Stimulated activated naive CD4-positive, alpha-beta T cell (primary cell): ENCODE results near the gene DIP2B.

Experiments used
- DNase-seq, 6 experiments: peaks; one replicate each; lab custom pipeline; 2025; lab: John Stamatoyannopoulos, UW

The DIP2B gene

GRCh38 chr12:50574601-50575348, 70.0 kb downstream of the DIP2B start:
- no peak for DNase-seq

- DNase-seq = no peak
Observed at GRCh38 chr12:50579757-50580267, 75.0 kb downstream of the DIP2B start.

DNA sequence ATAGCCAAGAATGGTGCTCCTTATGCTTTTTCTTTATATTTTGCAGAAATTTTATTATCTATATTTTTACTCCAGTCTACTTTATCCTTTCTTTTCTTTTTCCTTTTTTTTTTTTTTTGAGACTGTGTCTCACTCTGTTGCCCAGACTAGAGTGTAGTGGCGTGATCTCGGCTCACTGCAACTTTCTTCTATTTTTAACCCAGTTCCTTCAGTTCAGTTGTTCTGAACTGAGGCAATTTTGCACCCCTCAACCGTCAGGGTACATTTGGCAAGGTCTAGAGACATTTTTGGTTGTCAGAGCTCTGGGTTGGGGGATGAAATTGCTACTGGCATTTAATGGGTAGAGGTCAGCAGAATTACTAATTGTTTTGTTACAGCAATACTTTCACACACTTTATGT, 75.7 kb downstream of the DIP2B start:
- no peak for DNase-seq

DNA sequence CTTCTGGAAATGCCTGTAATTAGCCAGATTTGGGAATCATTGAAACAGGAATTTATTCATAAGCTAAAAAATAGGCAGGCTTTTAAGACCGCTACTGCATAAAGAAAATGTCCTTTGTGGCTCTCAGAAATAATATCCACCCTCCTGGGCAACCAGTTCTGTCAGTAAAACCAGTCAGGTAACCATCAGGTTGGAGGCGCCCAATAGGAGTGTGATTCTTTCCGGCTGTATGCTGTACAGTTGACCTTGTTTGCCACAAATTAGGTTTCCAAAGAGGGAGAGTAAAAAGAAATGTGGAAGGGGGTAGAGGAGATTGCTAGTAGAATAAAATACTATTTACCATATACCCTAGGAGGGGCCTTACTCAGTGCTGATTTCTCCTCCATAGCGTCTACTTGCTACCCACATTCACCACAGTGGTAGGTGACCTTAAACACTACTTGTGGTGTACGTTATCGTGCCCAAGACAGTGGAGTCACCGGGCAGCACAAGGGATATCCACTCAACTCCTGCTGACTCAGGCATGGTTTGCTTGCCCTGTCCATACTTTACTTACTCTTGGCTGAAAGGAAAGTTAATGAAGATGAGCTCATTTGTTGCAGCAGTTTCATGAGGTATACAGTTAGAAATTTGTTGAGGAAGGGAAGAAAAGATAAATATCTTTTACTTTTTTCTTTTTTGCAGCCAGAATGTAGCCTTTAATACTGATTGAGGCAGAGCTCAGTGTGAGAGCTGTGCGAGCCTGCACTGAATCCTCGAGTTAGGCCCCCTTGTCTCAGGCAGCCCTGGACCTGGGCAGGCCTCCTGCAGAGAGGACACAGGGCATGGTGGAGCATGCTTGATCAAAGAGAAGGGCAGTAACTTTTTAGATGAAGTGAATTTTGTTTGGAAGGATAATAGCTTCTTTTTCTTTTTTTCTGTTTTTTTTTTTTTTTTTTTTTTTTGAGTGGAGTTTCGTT, 76.7 kb downstream of the DIP2B start:
- no peak for DNase-seq

- DNase-seq = no peak
Observed at GRCh38 chr12:50584135-50584534, 79.3 kb downstream of the DIP2B start.

GRCh38 chr12:50589650-50590435, 85.1 kb downstream of the DIP2B start:
- peak in 4 of 6 experiments; percentile 4 to 34 (median 6) for DNase-seq

DNA sequence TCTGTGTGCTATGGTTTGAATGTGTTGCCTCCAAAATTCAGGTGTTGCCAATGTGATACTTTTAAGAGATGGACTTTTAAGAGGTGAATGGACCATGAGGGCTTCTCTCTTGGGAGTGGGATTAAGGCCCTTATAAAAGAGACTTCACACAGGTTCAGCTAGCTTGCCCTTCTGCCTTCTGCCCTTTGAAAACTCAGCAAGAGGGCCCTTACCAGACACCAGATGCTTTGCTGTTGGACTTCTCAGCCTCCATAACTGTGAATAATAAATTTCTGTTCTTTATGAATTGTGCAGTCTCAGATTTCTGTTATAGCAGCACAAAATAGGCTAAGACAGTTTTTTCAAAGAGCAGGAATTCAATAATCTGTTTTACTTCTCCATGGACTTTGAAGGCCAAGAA, 86.1 kb downstream of the DIP2B start:
- no peak for DNase-seq

DNA sequence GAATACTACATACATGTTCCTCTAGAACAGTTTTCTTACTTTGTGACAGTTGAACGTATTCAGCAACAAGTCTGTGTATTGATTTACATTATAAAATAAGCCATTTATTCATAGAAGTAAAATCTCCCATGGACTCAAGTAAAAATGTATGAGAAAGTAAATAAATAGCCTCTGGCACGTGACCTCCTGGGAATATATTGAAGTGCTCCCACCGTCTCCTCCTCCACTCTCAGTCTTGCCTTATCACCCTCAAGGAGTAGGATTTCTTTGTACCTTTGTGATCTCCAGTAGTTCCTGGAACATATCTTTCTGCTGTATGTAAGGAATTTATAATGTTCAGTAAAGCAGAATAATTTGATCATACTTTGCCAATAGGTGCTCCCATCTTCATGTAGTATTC, 90.9 kb downstream of the DIP2B start:
- DNase-seq = no peak

DNA sequence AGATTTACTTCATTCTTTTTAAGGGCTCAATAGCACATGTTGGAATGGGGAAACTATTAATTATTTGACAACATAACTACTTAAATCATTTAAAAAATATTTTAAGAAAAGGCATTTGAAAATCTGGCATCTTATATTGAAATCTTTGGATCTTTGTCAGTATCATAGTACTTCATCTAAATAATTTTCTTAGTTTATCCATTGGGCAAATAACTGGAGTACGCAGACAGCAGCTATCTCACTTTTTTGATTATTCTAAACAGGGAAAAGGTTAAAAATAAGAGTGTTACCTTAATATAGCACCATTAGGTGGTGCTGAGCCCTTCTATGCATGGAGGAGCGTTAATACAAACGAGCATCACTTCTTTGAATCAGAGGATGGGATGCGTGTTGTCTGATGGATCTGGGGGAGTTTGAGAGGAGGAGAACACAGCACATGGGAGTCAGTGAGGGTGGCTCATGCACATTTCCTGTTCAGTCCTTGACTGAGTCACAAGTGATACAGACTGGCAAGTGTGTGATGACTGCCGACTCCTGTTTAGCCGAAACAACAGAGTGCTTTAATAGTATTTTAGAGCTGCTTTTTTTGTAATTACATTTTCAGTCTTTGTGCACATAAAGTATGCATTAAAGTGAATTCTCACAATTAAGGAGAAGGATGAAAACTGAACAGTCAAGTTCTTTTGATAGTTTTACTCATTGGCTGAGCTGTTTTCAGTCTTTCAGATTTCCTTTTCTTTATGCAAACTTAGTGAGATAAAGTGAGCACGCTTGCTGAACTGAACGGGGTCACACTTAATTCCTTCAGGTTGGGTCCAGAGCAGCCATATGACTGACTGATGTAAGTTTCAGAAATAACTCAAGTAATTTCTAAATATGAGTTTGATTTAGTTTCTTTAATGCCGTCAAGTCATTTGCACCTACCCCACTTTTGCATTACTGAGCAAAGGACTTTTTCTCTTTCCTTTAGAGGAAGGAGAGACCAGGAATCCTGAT, 92.7 kb downstream of the DIP2B start:
- peak in 5 of 6 experiments; percentile 0 to 32 (median 20) for DNase-seq

DNA sequence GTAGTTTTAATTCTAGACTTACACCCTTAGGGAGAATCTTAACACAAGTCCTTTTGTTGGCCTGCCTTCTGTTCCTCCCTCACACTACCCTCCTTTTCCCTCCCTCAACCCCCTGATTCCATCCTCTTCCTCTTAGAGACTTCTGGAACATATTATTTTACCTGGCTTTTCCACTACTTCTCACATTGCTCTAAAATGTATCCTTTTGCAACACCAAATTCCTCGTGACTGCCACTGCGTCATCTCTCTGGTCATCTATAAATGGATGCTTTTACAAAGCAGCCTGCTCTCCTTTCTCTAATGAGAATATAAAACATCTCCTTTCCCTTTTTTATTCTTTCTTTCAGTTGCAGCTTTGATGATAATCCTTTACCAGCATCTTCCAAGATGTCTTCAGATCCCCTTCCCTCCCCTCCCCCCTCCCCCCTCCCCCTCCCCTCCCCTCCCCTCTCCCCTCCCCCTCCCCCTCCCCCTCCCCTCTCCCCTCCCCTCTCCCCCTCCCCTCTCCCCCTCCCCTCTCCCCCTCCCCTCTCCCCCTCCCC, 93.6 kb downstream of the DIP2B start:
- no peak for DNase-seq

- DNase-seq = no peak
Observed at GRCh38 chr12:50599366-50600095, 94.7 kb downstream of the DIP2B start.

DNA sequence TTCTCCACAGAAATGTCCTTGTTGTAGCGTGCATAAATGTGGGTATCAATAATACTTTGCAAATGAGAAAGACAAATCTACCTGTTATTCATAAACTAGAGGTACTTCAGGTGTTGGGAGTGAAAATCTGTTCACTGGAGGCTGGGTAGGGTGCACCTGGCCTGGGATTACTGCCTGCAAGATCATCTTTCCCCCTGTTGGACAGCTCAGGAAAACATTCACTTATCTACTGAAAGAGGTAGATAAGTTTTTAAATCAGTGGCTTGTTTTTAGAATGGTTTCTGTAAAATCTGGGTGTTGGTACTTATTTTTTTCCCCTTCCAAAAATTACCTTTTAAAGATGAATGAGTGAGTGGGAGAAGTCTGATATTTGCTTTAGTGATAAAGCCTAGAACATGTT, 95.6 kb downstream of the DIP2B start:
- DNase-seq = no peak

DNA sequence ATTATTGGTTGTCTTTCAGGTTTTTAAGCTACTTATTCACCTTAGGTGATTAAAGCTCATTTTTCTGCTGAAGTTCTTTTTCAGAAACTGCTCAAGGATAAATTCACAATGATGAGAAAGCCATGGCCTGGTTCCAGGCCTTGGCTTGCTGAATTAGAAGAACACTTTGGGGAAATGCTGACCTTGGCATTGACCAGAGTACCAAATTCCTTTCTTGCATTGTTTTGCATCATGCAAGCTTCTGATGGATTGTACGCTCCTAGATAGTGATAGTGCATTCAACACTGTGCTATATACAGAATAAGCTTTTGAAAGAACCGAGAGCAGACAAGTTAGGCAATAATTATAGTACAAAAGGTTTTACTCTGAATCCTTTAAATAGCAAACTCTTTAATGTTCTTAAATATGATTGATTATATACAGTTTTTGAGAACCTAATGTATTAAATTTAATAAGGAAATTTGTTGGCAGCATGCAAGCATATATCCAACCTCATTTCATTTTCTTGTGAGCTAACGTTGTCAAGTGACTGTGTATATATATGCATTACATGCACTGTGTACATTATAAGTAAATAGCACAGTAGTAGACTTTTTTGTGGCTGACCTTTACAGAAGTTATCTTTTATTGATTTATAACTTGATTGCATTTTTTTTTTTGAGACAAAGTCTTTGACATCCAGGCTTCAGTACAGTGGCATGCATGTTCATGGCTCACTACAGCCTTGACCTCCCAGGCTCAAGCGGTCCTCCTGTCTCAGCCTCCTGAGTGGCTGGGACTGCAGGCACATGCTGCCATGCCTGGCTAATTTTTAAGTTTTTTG, 99.2 kb downstream of the DIP2B start:
- no peak for DNase-seq

DNA sequence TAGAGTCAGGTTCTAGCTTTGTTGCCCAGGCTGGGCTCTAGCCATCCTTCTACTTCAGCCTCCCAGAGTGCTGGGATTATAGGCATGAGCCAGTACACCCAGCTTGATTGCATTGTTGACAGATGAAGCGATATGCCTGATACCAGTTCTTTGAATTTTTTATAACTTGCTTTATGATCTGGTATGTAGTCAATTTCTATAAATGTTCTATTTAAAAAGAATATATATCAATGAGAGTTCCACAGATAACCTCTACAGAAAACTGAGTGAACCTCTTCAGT, 99.8 kb downstream of the DIP2B start:
- no peak for DNase-seq

- DNase-seq = no peak
Observed at GRCh38 chr12:50606675-50607375, 102.0 kb downstream of the DIP2B start.

- DNase-seq = no peak
Observed at GRCh38 chr12:50609292-50609874, 104.6 kb downstream of the DIP2B start.

DNA sequence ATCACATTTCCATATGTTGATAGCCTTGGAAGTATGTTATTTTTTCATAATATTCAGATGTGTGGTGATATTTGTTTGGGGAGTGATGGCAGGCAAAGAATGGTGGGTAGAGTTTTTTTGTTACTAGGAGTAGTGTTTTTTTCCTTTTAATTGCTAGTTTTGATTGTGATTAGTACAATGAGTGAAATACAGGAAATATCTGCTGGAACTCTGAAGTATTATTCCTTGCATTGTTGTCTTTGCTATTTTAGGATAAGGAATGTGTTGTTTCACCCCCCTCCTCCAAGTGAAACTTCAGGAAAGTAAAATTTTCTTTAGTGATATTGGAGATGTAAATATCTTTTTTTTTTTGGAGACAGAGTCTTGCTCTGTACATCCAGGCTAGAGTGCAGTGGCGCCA, 105.4 kb downstream of the DIP2B start:
- DNase-seq = no peak
